ENCODE measurements around the gene KRTAP10-10.

DNA sequence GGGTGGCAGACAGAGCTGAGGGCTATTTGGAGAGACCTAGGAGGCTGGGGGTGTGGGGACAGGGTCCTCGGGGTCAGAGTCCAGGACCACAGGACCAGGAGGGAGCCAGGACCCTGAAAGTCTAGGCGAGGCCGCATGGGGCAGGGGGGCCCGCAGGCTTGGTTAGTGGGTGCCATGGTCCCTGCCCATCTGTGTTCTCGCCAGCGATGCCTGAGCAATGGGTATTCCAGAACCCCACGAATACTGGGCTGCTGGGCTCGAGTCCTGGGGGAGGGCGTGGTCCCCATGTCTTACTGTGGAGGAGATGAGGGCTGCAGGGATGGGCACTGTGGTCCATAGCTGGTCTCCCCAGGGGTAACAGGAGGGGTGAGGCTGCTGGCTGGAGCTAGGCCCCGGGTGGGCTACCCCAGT lies 46.8 kb upstream of the KRTAP10-10 start:
- TF ChIP-seq, protein P1, sequence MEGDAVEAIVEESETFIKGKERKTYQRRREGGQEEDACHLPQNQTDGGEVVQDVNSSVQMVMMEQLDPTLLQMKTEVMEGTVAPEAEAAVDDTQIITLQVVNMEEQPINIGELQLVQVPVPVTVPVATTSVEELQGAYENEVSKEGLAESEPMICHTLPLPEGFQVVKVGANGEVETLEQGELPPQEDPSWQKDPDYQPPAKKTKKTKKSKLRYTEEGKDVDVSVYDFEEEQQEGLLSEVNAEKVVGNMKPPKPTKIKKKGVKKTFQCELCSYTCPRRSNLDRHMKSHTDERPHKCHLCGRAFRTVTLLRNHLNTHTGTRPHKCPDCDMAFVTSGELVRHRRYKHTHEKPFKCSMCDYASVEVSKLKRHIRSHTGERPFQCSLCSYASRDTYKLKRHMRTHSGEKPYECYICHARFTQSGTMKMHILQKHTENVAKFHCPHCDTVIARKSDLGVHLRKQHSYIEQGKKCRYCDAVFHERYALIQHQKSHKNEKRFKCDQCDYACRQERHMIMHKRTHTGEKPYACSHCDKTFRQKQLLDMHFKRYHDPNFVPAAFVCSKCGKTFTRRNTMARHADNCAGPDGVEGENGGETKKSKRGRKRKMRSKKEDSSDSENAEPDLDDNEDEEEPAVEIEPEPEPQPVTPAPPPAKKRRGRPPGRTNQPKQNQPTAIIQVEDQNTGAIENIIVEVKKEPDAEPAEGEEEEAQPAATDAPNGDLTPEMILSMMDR (IDR thresholded peaks at IDR 0.05): no peak
- TF ChIP-seq POLR2A (IDR thresholded peaks at IDR 0.05): no peak

All from testis (tissue), 2 donors.